HepG2 (cell line): Measurements from ENCODE around the gene PIK3CD. TPM values are rescaled to one million over a fixed set of nuclear protein-coding genes. Genes with fewer than 3 reads are reported as not detected.
A peak's percentile ranks its signal among the peaks of the same experiment; 100 is the strongest.

ENCODE experiments used
- ATAC-seq: fragments of 200-7000 bp; cut with Tn5 transposase; 3 replicates; pipeline ENCODE4 v1.9.1; 2020; ENCODE audit warnings: mild to moderate bottlenecking, moderate library complexity
- BruUV-seq: library from RNA; stranded (reverse); fragments of 400-500 nt; replicated peaks from 2 replicates; lab custom pipeline; 2021; lab: Mats Ljungman, UMichigan
- CTCF ChIA-PET: fragments of 300-600 bp; formaldehyde crosslinking; extraction: SDS; loops from one replicate; lab custom pipeline; 2021; ENCODE audit warnings: low total read pairs, inconsistent platforms, low intra/inter-chr PET ratio; lab: Yijun Ruan, JAX
- POLR2A ChIA-PET: fragments of 350-600 bp; sonication (Branson Sonifier 250); formaldehyde crosslinking; loops from one replicate; lab custom pipeline; 2020; ENCODE audit warnings: antibody characterized with exemption, inconsistent platforms; lab: Yijun Ruan, JAX
- DNase-seq: peaks from one replicate; pipeline ENCODE4 v3.0.0-alpha.2; 2015; ENCODE audit warnings: low spot score
- FAIRE-seq: peaks from 3 replicates; lab custom pipeline; 2011; peaks lifted over from hg19 to GRCh38; lab: Jason Lieb, UNC
- H2AFZ ChIP-seq: one replicate; pipeline ENCODE4 v1.6.1; 2011; ENCODE audit warnings: low read length, inconsistent platforms
- H3K27ac ChIP-seq: fragments of 300-600 bp; 3 replicates; pipeline ENCODE4 v1.8.0; 2011; ENCODE audit warnings: mixed run types, mild to moderate bottlenecking, mixed read lengths, low read length, inconsistent platforms; ENCODE audit not compliant: insufficient read depth; ENCODE audit errors: extremely low read length
- H3K27me3 ChIP-seq, 2 experiments: fragments of 200-600 bp in 1 of 2; 2 replicates in 1 of 2; 3 replicates in 1 of 2; pipeline versions ENCODE4 v1.6.0 to v1.8.0; 2011; ENCODE audit warnings: low read length in 2 of 2, mild to moderate bottlenecking in 2 of 2, moderate library complexity in 2 of 2, inconsistent platforms in 1 of 2; ENCODE audit not compliant: insufficient read depth in 2 of 2, control insufficient read depth in 1 of 2
- H3K36me3 ChIP-seq, 2 experiments: fragments of 200-600 bp in 1 of 2; replicated peaks in 1 of 2; 2 replicates in 1 of 2; 3 replicates in 1 of 2; pipeline versions ENCODE4 v1.5.1 to v1.8.0; 2011; ENCODE audit warnings: low read length in 2 of 2, inconsistent platforms in 1 of 2; ENCODE audit not compliant: insufficient read depth in 2 of 2, control insufficient read depth in 1 of 2
- H3K4me1 ChIP-seq: 2 replicates; pipeline ENCODE4 v1.5.1; 2012; ENCODE audit warnings: low read length, inconsistent platforms; ENCODE audit not compliant: insufficient read depth
- H3K4me2 ChIP-seq: 2 replicates; pipeline ENCODE4 v1.6.0; 2011; ENCODE audit warnings: low read depth, low read length, inconsistent platforms
- H3K4me3 ChIP-seq, 3 experiments: fragments of 200-600 bp in 1 of 3; sonication (generic), shearing (Covaris generic) in 1 of 3; replicated peaks in 1 of 3; 2 replicates each; pipeline ENCODE4 v1.5.1; 2011 to 2016; ENCODE audit warnings: low read length in 3 of 3, inconsistent platforms in 2 of 3, low read depth in 2 of 3, mild to moderate bottlenecking in 2 of 3, control low read depth in 1 of 3, mixed read lengths in 1 of 3; ENCODE audit not compliant: insufficient read depth in 1 of 3
- H3K79me2 ChIP-seq: one replicate; pipeline ENCODE4 v1.6.1; 2011; ENCODE audit warnings: low read length, inconsistent platforms; ENCODE audit not compliant: insufficient read depth
- H3K9ac ChIP-seq: 2 replicates; pipeline ENCODE4 v1.6.0; 2011; ENCODE audit warnings: mild to moderate bottlenecking, low read depth, low read length, inconsistent platforms; ENCODE audit not compliant: insufficient read depth
- H3K9me3 ChIP-seq: 2 replicates; pipeline ENCODE4 v1.5.1; 2012; ENCODE audit warnings: mild to moderate bottlenecking, low read length
- H4K20me1 ChIP-seq: 2 replicates; pipeline ENCODE4 v1.6.0; 2011; ENCODE audit warnings: inconsistent platforms, mild to moderate bottlenecking, low read length, moderate library complexity; ENCODE audit not compliant: insufficient read depth
- AGO2 ChIP-seq: fragments of 200-400 bp; formaldehyde crosslinking; optimal IDR thresholded peaks from 2 replicates; pipeline ENCODE3; 2017; ENCODE audit warnings: mild to moderate bottlenecking, low read depth, low read length, moderate library complexity
- FOSL1 ChIP-seq: sonication (generic); formaldehyde crosslinking; IDR thresholded peaks from 2 replicates; pipeline ENCODE4 v1.9.0; 2021; ENCODE audit warnings: missing genetic modification reagents, borderline replicate concordance
- MAFK ChIP-seq, 2 experiments: IDR thresholded peaks in 1 of 2; conservative IDR thresholded peaks in 1 of 2; 2 replicates each; pipeline ENCODE4 v1.6.1; 2011; ENCODE audit warnings: improper control_type of control experiment in 2 of 2, low read length in 2 of 2
- RNF219 ChIP-seq: sonication (generic); formaldehyde crosslinking; IDR thresholded peaks from 2 replicates; pipeline ENCODE4 v1.5.0; 2020; ENCODE audit warnings: mild to moderate bottlenecking, missing genetic modification reagents
- THAP11 ChIP-seq: IDR thresholded peaks from 2 replicates; pipeline ENCODE4 v1.6.1; 2016; ENCODE audit warnings: missing biosample characterization, missing genetic modification reagents
- ZNF10 ChIP-seq: sonication (generic); formaldehyde crosslinking; IDR thresholded peaks from 2 replicates; pipeline ENCODE4 v1.4.0; 2020; ENCODE audit warnings: mild to moderate bottlenecking, low read depth, missing genetic modification reagents, borderline replicate concordance
- ZNF572 ChIP-seq: sonication (generic); formaldehyde crosslinking; IDR thresholded peaks from 2 replicates; pipeline ENCODE4 v1.5.1; 2020; ENCODE audit warnings: mild to moderate bottlenecking, missing genetic modification reagents
- ZNF616 ChIP-seq: sonication (generic); formaldehyde crosslinking; IDR thresholded peaks from 2 replicates; pipeline ENCODE4 v1.5.0; 2020; ENCODE audit warnings: low read depth, mild to moderate bottlenecking, missing genetic modification reagents
- ZSCAN31 ChIP-seq: sonication (generic); formaldehyde crosslinking; IDR thresholded peaks from 2 replicates; pipeline ENCODE4 v1.5.0; 2020; ENCODE audit warnings: low read depth, mild to moderate bottlenecking, missing genetic modification reagents
- WGBS: methylation state at CpG from one replicate; pipeline ENCODE4 v1.1.6; 2017; ENCODE audit warnings: low lambda C conversion rate; 5-methylcytosine and 5-hydroxymethylcytosine counted together
- in situ Hi-C: cut with HindIII; loops from 2 replicates; pipeline ENCODE4 v1.10.0; 2017; ENCODE audit warnings: low pct_unique_long_range_greater_than_20kb; ENCODE audit not compliant: extremely low pct_ligation_motif_present
- intact Hi-C: fragments of 100-400 bp; cut with micrococcal nuclease; formaldehyde crosslinking; loops from one replicate; pipeline ENCODE4 v1.10.0; 2022; ENCODE audit not compliant: unreplicated experiment
- polyA plus RNA-seq, 8 experiments: library from polyadenylated mRNA; depleted of rRNA in 3 of 8; stranded (reverse) in 7 of 8; unstranded in 1 of 8; fragments of >200 nt; fragmentation: Illumina TruSeq in 4 of 8; extraction: Trizol in 4 of 8; gene quantifications; 2 replicates each; pipeline versions ENCODE4 v1.2.1 to v1.2.3, GENCODE V29; 2011 to 2016; ENCODE audit warnings: low read depth in 4 of 8, missing spikeins in 1 of 8, mixed read lengths in 1 of 8; ENCODE audit not compliant: insufficient read depth in 1 of 8
- total RNA-seq, 5 experiments: library from RNA; depleted of rRNA; stranded (reverse); fragments of >200 nt; fragmentation: Illumina TruSeq; extraction: Trizol; gene quantifications; 2 replicates each; pipeline ENCODE4 v1.2.3, GENCODE V29; 2016; ENCODE audit warnings: low read depth in 1 of 5
- TF ChIP-seq, protein P1 (sequence below): sonication (generic); formaldehyde crosslinking; IDR thresholded peaks from 2 replicates; pipeline ENCODE4 v1.5.1; 2020; ENCODE audit warnings: mild to moderate bottlenecking, missing genetic modification reagents, borderline replicate concordance
- TF ChIP-seq, protein P2 (sequence below): sonication (generic); formaldehyde crosslinking; IDR thresholded peaks from 2 replicates; pipeline ENCODE4 v1.5.0; 2020; ENCODE audit warnings: mild to moderate bottlenecking, missing genetic modification reagents

Gene PIK3CD
- total and polyA plus RNA-seq, 2 of the 13 experiments (the other 11 are each of a cell fraction or from before 2014, with no cell fraction given), result 7.1 to 10.0 TPM

GRCh38 chr1:9731561-9731960 is 80.0 kb downstream of the PIK3CD start:
- in situ Hi-C loops, result no loop called here
- Histone ChIP-seq H4K20me1 (no peaks in the 10 kb centered on the region), H3K4me3 (no peak overlapping the region), H3K4me2 (no peak overlapping the region), H3K4me1 (no peaks in the 10 kb centered on the region), H3K9me3 (no peaks in the 10 kb centered on the region), H3K27ac (no peak overlapping the region), H3K36me3 (peaks cover 60 to 89% of the 10 kb centered on the region in 2 experiments), H3K9ac (no peak overlapping the region), H3K79me2 (no peaks in the 10 kb centered on the region), H3K27me3 (no peaks in the 10 kb centered on the region), H2AFZ (no peak overlapping the region)
- CTCF ChIA-PET, result no interaction called here
- BruUV-seq, result no TSS peak
- WGBS, result 98% methylated on average over 18 of the region's 18 CpGs
- intact Hi-C loops, result no loop called here
- POLR2A ChIA-PET, result interaction anchor here (0.6 to 1.4 kb wide), 2 partner anchors 14 to 421 kb away, joined by 3 to 4 read pairs; no protein-coding TSS in a partner anchor
- no peak for ATAC-seq
- no peak for FAIRE-seq
- TF ChIP-seq ZSCAN31 (CRISPR knock-in tag) (no peak), AGO2 (peak; percentile 28)
- no peak for DNase-seq

DNA sequence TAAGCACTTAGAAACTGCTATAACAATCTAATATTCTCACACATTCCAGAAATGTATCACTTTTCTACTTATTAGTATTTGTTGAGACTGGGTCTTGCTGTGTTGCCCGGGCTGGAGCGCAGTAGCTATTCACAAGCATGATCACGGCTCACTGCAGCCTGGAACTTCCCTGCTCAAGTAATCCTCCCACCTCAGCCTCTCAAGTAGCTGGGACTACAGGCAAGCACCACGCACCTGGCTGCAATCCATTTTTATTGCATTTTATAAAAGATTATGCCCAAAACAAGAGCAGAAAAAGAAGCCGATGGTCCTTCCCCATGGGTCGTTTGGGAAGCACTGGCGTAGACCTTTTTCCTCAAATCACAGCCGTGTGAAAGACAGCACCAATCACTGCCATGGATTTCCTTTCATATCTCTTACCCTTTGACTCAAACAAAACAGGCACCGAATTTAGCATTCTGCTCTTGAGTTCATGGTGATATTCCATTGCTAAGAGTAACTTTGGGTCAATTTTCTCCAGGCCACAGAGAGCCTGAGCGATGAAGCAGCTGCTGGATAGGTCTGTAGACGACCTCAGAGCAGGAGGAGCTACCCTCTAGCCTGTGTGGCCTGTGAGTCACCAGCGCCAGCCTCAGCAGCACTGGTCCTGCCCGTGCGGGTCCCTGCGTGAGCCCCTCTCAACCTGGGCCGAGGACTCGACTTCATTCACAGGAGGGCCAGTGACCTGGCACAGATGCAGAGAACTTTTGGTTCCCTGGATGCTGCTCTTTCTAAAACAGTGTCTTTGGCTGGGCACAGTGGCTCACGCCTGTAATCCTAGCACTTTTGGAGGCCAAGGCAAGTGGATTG is 80.8 kb downstream of the PIK3CD start:
- no peak for FAIRE-seq
- Histone ChIP-seq H3K4me1 (no peaks in the 10 kb centered on the region), H3K9me3 (no peaks in the 10 kb centered on the region), H3K27me3 (no peaks in the 10 kb centered on the region), H2AFZ (no peak overlapping the region), H3K27ac (no peak overlapping the region), H3K9ac (no peak overlapping the region), H3K36me3 (peaks cover 58 to 88% of the 10 kb centered on the region in 2 experiments), H3K79me2 (no peaks in the 10 kb centered on the region), H3K4me3 (no peak overlapping the region), H4K20me1 (no peaks in the 10 kb centered on the region), H3K4me2 (no peak overlapping the region)
- 96% methylated on average over 14 of the region's 18 CpGs for WGBS
- in situ Hi-C loops, result no loop called here
- intact Hi-C loops, result no loop called here
- DNase-seq, result no peak
- CTCF ChIA-PET, result no interaction called here
- ATAC-seq, result no peak
- POLR2A ChIA-PET, result interaction anchor here (0.6 kb wide), 1 partner anchor 421 kb away, joined by 4 read pairs; no protein-coding TSS in a partner anchor
- no TSS peak for BruUV-seq
- no peak for TF ChIP-seq RNF219
- TF ChIP-seq ZNF10, result no peak
- TF ChIP-seq FOSL1, result no peak
- TF ChIP-seq MAFK (conservative IDR thresholded peaks at IDR 0.05 in 1 of 2, IDR thresholded peaks at IDR 0.05 in 1 of 2; ENCODE audit: low read length in 2 of 2), result no peak
- no peak for TF ChIP-seq ZNF572 (CRISPR knock-in tag)
- no peak for TF ChIP-seq ZNF616 (CRISPR knock-in tag)
- TF ChIP-seq THAP11 (CRISPR knock-in tag), result no peak
- TF ChIP-seq, protein P1, sequence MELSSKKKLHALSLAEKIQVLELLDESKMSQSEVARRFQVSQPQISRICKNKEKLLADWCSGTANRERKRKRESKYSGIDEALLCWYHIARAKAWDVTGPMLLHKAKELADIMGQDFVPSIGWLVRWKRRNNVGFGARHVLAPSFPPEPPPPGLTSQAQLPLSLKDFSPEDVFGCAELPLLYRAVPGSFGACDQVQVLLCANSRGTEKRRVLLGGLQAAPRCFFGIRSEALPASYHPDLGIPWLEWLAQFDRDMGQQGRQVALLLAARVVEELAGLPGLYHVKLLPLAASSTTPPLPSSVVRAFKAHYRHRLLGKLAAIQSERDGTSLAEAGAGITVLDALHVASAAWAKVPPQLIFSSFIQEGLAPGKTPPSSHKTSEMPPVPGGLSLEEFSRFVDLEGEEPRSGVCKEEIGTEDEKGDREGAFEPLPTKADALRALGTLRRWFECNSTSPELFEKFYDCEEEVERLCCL, result no peak
- TF ChIP-seq, protein P2, sequence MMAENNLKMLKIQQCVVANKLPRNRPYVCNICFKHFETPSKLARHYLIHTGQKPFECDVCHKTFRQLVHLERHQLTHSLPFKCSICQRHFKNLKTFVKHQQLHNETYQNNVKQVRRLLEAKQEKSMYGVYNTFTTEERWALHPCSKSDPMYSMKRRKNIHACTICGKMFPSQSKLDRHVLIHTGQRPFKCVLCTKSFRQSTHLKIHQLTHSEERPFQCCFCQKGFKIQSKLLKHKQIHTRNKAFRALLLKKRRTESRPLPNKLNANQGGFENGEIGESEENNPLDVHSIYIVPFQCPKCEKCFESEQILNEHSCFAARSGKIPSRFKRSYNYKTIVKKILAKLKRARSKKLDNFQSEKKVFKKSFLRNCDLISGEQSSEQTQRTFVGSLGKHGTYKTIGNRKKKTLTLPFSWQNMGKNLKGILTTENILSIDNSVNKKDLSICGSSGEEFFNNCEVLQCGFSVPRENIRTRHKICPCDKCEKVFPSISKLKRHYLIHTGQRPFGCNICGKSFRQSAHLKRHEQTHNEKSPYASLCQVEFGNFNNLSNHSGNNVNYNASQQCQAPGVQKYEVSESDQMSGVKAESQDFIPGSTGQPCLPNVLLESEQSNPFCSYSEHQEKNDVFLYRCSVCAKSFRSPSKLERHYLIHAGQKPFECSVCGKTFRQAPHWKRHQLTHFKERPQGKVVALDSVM (CRISPR knock-in tag), result no peak
